ENCODE results near the gene TFAM. TPM values are rescaled to one million over a fixed set of nuclear protein-coding genes. Genes with fewer than 3 reads are reported as not detected.

TFAM gene
- total and polyA plus RNA-seq, 2 experiments from 2014 or later, result 20.0 to 20.6 TPM

GRCh38 chr10:58358947-58359346 is 26.3 kb upstream of the TFAM start:
- TF ChIP-seq EZH2 (IDR thresholded peaks at IDR 0.05; ENCODE audit: insufficient read depth, poor library complexity, severe bottlenecking) (no peak), EZH2phosphoT487 (IDR thresholded peaks at IDR 0.05; ENCODE audit: insufficient read depth, low read depth) (no peak)
- no peak for DNase-seq
- Histone ChIP-seq H3K27me3 (replicated peaks; ENCODE audit: insufficient read depth) (no peaks in the 10 kb centered on the region), H3K27ac (no peak overlapping the region), H3K4me3 (no peak overlapping the region), H3K9me2 (ENCODE audit: insufficient read depth) (no peaks in the 10 kb centered on the region), H3K4me2 (ENCODE audit: unreplicated experiment) (no peak overlapping the region), H3K4me1 (ENCODE audit: insufficient read depth) (no peaks in the 10 kb centered on the region), H3F3A (ENCODE audit: insufficient read depth) (no peaks in the 10 kb centered on the region), H3K9me3 (ENCODE audit: low read depth) (no peaks in the 10 kb centered on the region), H3K79me2 (ENCODE audit: insufficient read depth) (peaks cover 31% of the 10 kb centered on the region), H4K20me1 (ENCODE audit: insufficient read depth) (no peaks in the 10 kb centered on the region), H2AFZ (no peak overlapping the region), H3K36me3 (ENCODE audit: low read depth) (no peaks in the 10 kb centered on the region), H3K9ac (no peak overlapping the region)
- WGBS, 2 experiments (ENCODE audit: low coverage in 1 of 2, low lambda C conversion rate in 2 of 2, missing lambda C conversion rate in 2 of 2), result 94 to 100% methylated on average over 1 of the region's 1 CpG
- in situ Hi-C loops (cut with MboI), result no loop called here

GRCh38 chr10:58359541-58359940 is 25.7 kb upstream of the TFAM start:
- no peaks in the 10 kb centered on the region for H3K4me1 ChIP-seq (ENCODE audit: insufficient read depth)
- no peaks in the 10 kb centered on the region for H3K27me3 ChIP-seq (replicated peaks; ENCODE audit: insufficient read depth)
- TF ChIP-seq EZH2phosphoT487 (IDR thresholded peaks at IDR 0.05; ENCODE audit: insufficient read depth, low read depth) (no peak), EZH2 (IDR thresholded peaks at IDR 0.05; ENCODE audit: insufficient read depth, poor library complexity, severe bottlenecking) (no peak)
- peaks cover 25% of the 10 kb centered on the region for H3K79me2 ChIP-seq (ENCODE audit: insufficient read depth)
- H3K36me3 ChIP-seq (ENCODE audit: low read depth), result no peaks in the 10 kb centered on the region
- H3K4me2 ChIP-seq (ENCODE audit: unreplicated experiment), result no peak overlapping the region
- H3K27ac ChIP-seq, result no peak overlapping the region
- no peak overlapping the region for H3K4me3 ChIP-seq
- WGBS, 2 experiments (ENCODE audit: low coverage in 1 of 2, low lambda C conversion rate in 2 of 2, missing lambda C conversion rate in 2 of 2), result 98% methylated on average over 3 of the region's 3 CpGs
- no peaks in the 10 kb centered on the region for H4K20me1 ChIP-seq (ENCODE audit: insufficient read depth)
- H3K9ac ChIP-seq, result no peak overlapping the region
- no peaks in the 10 kb centered on the region for H3F3A ChIP-seq (ENCODE audit: insufficient read depth)
- no peak for DNase-seq
- in situ Hi-C loops (cut with MboI), result no loop called here
- H3K9me3 ChIP-seq (ENCODE audit: low read depth), result no peaks in the 10 kb centered on the region
- no peaks in the 10 kb centered on the region for H3K9me2 ChIP-seq (ENCODE audit: insufficient read depth)
- no peak overlapping the region for H2AFZ ChIP-seq

- H3F3A ChIP-seq (ENCODE audit: insufficient read depth), result no peaks in the 10 kb centered on the region
- no peaks in the 10 kb centered on the region for H3K9me3 ChIP-seq (ENCODE audit: low read depth)
- H3K4me1 ChIP-seq (ENCODE audit: insufficient read depth), result no peaks in the 10 kb centered on the region
- no peaks in the 10 kb centered on the region for H4K20me1 ChIP-seq (ENCODE audit: insufficient read depth)
- no peak overlapping the region for H3K4me2 ChIP-seq (ENCODE audit: unreplicated experiment)
- no peaks in the 10 kb centered on the region for H3K36me3 ChIP-seq (ENCODE audit: low read depth)
- H3K9me2 ChIP-seq (ENCODE audit: insufficient read depth), result no peaks in the 10 kb centered on the region
- TF ChIP-seq EZH2phosphoT487 (IDR thresholded peaks at IDR 0.05; ENCODE audit: insufficient read depth, low read depth) (no peak), EZH2 (IDR thresholded peaks at IDR 0.05; ENCODE audit: insufficient read depth, poor library complexity, severe bottlenecking) (no peak)
- no peak overlapping the region for H3K4me3 ChIP-seq
- in situ Hi-C loops (cut with MboI), result no loop called here
- peaks cover 18% of the 10 kb centered on the region for H3K79me2 ChIP-seq (ENCODE audit: insufficient read depth)
- no peak overlapping the region for H3K27ac ChIP-seq
- 91 to 92% methylated on average over 9 of the region's 9 CpGs for WGBS, 2 experiments (ENCODE audit: low coverage in 1 of 2, low lambda C conversion rate in 2 of 2, missing lambda C conversion rate in 2 of 2)
- H2AFZ ChIP-seq, result no peak overlapping the region
- no peak overlapping the region for H3K9ac ChIP-seq
- H3K27me3 ChIP-seq (replicated peaks; ENCODE audit: insufficient read depth), result no peaks in the 10 kb centered on the region
- DNase-seq, result no peak
These were observed 24.7 kb upstream of the TFAM start for GRCh38 chr10:58360412-58361004.

- 98 to 100% methylated on average over 2 of the region's 2 CpGs for WGBS, 2 experiments (ENCODE audit: low coverage in 1 of 2, low lambda C conversion rate in 2 of 2, missing lambda C conversion rate in 2 of 2)
- Histone ChIP-seq H3K4me3 (no peak overlapping the region), H4K20me1 (ENCODE audit: insufficient read depth) (no peaks in the 10 kb centered on the region), H3K27me3 (replicated peaks; ENCODE audit: insufficient read depth) (no peaks in the 10 kb centered on the region), H3F3A (ENCODE audit: insufficient read depth) (no peaks in the 10 kb centered on the region), H2AFZ (no peak overlapping the region), H3K79me2 (ENCODE audit: insufficient read depth) (peaks cover 9% of the 10 kb centered on the region; the same call in 1 of the 2 replicates), H3K27ac (no peak overlapping the region), H3K9ac (no peak overlapping the region), H3K36me3 (ENCODE audit: low read depth) (no peaks in the 10 kb centered on the region), H3K4me2 (ENCODE audit: unreplicated experiment) (no peak overlapping the region), H3K9me3 (ENCODE audit: low read depth) (no peaks in the 10 kb centered on the region), H3K4me1 (ENCODE audit: insufficient read depth) (no peaks in the 10 kb centered on the region), H3K9me2 (ENCODE audit: insufficient read depth) (no peaks in the 10 kb centered on the region)
- no peak for DNase-seq
- no peak for TF ChIP-seq EZH2phosphoT487 (IDR thresholded peaks at IDR 0.05; ENCODE audit: insufficient read depth, low read depth)
- TF ChIP-seq EZH2 (IDR thresholded peaks at IDR 0.05; ENCODE audit: insufficient read depth, poor library complexity, severe bottlenecking), result no peak
- in situ Hi-C loops (cut with MboI), result no loop called here
These were observed 23.9 kb upstream of the TFAM start for GRCh38 chr10:58361353-58361752.
